Suprapubic skin (tissue), 4 donors: Measurements from ENCODE around the gene STXBP4.

Experiments
- CTCF ChIP-seq, 2 donors: fragments of 200-600 bp in 1 of 2; fragments of 450-650 bp in 1 of 2; sonication (generic) in 1 of 2; IDR thresholded peaks; one replicate each; pipeline ENCODE4 v1.5.1; 2016 to 2019; ENCODE audit warnings: antibody characterized with exemption in 2 of 2, mild to moderate bottlenecking in 1 of 2, moderate library complexity in 1 of 2
- EP300 ChIP-seq: sonication (generic); formaldehyde crosslinking; IDR thresholded peaks from one replicate; pipeline ENCODE4 v1.6.1; 2017; ENCODE audit warnings: antibody characterized with exemption
- POLR2A ChIP-seq, 2 donors: fragments of 450-650 bp; IDR thresholded peaks; one replicate each; pipeline ENCODE4 v1.6.1; 2017; ENCODE audit warnings: antibody characterized with exemption in 2 of 2, mild to moderate bottlenecking in 2 of 2, moderate library complexity in 2 of 2
- POLR2AphosphoS5 ChIP-seq, 3 donors: sonication (generic); formaldehyde crosslinking; IDR thresholded peaks; one replicate each; pipeline ENCODE4 v1.6.1; 2017; ENCODE audit warnings: antibody characterized with exemption in 3 of 3

GRCh38 chr17:55167024-55167725 lies 198.6 kb downstream of the STXBP4 start:
- TF ChIP-seq CTCF (IDR thresholded peaks at IDR 0.05) (no peak), POLR2A (IDR thresholded peaks at IDR 0.05) (no peak), EP300 (no peak), POLR2AphosphoS5 (IDR thresholded peaks at IDR 0.05) (no peak)
